Adrenal gland (tissue), 5 donors: ENCODE data around the gene MEF2C.

Experiments used
- CTCF ChIP-seq, 6 experiments: fragments of 450-650 bp in 4 of 6; fragments of 200-600 bp in 2 of 6; sonication (generic) in 1 of 6; IDR thresholded peaks; 1 replicate in 5 of 6; 2 replicates in 1 of 6; pipeline versions ENCODE4 v1.5.1 to v1.8.0; 2016 to 2021; ENCODE audit warnings: antibody characterized with exemption in 6 of 6, mild to moderate bottlenecking in 2 of 6, moderate library complexity in 1 of 6
- POLR2A ChIP-seq, 2 donors: fragments of 450-650 bp; IDR thresholded peaks; one replicate each; pipeline ENCODE4 v1.6.1; 2017; ENCODE audit warnings: antibody characterized with exemption in 2 of 2, mild to moderate bottlenecking in 2 of 2, moderate library complexity in 1 of 2
- donor health status: DM: no; HTN: no; CAD: no.

DNA sequence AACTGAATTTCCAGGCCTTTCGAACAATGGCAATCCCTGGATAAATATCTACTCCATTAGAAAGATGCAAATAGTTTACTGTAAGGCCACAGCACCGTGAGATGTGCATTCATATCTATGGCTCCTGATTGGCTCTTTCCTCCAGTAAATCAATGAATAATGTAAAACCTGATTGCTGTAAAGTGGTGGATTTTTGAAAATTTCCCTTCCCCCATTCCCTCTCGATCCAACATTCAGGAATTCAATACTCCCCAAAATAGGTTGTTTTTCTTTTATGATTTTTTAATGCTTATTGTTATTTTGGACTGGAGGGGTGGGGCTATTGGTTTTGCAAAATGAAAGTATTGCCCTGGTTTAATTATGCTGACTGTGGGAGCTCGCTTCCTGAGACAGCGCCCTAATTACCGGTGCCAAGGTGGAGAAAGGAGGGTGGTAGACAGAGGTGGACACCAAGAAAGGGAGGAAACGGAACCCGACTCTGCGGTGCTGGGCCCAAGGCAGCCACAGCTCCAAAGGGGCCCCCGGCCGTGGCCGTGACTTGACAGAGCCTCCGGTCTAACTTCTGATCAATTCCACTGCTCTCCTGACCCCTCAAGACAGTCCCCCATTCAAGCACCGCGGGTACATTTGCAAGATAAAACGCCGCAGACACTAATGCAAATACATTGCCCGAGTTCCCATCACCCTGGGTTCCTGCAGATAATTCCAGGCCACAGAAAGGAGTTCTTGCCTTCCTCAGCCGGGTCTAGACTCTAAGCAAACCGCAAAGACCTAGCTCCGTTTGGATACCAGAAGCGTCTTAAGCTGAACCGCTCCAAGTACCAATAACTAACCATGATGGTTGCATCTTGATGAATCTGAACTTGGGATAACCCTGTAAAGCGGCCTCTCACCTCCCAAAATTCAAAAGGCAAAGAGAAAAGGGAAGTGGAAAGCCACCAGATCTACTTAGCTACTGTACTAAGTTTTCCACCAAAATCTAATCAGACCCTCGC is 211.2 kb downstream of the MEF2C start:
- no peak for TF ChIP-seq CTCF (IDR thresholded peaks at IDR 0.05)
- TF ChIP-seq POLR2A (IDR thresholded peaks at IDR 0.05) = no peak
